Astrocyte (in vitro differentiated cells and primary cell): Measurements from ENCODE around the gene TSEN54. TPM values are rescaled to one million over a fixed set of nuclear protein-coding genes. Genes with fewer than 3 reads are reported as not detected.

Source experiments
- DNase-seq: peaks from one replicate; pipeline ENCODE4 v3.0.0-alpha.2; 2010; ENCODE audit warnings: low read depth
- FAIRE-seq: peaks from 2 replicates; lab custom pipeline; 2011; peaks lifted over from hg19 to GRCh38; lab: Jason Lieb, UNC
- H2AFZ ChIP-seq: 2 replicates; pipeline ENCODE4 v1.6.0; 2012; ENCODE audit warnings: low read depth, low read length, inconsistent platforms
- H3K27ac ChIP-seq: 2 replicates; pipeline ENCODE4 v1.5.1; 2011; ENCODE audit warnings: low read depth, low read length, inconsistent platforms
- H3K27me3 ChIP-seq: 2 replicates; pipeline ENCODE4 v1.6.0; 2011; ENCODE audit warnings: low read length, inconsistent platforms; ENCODE audit not compliant: insufficient read depth
- H3K36me3 ChIP-seq: 2 replicates; pipeline ENCODE4 v1.5.1; 2011; ENCODE audit warnings: low read length, inconsistent platforms; ENCODE audit not compliant: insufficient read depth
- H3K4me1 ChIP-seq: 2 replicates; pipeline ENCODE4 v1.5.1; 2011; ENCODE audit warnings: low read length, inconsistent platforms; ENCODE audit not compliant: insufficient read depth
- H3K4me2 ChIP-seq: 2 replicates; pipeline ENCODE4 v1.6.0; 2012; ENCODE audit warnings: low read length, inconsistent platforms
- H3K4me3 ChIP-seq: 2 replicates; pipeline ENCODE4 v1.5.1; 2011; ENCODE audit warnings: low read depth, mild to moderate bottlenecking, low read length, inconsistent platforms; ENCODE audit not compliant: insufficient read depth
- H3K79me2 ChIP-seq: 2 replicates; pipeline ENCODE4 v1.6.0; 2012; ENCODE audit warnings: mild to moderate bottlenecking, low read length, inconsistent platforms; ENCODE audit not compliant: insufficient read depth
- H3K9ac ChIP-seq: 2 replicates; pipeline ENCODE4 v1.6.0; 2012; ENCODE audit warnings: mild to moderate bottlenecking, low read length, inconsistent platforms
- H3K9me3 ChIP-seq: 2 replicates; pipeline ENCODE4 v1.5.1; 2012; ENCODE audit warnings: low read depth, mild to moderate bottlenecking, low read length, inconsistent platforms; ENCODE audit not compliant: insufficient read depth
- H4K20me1 ChIP-seq: 2 replicates; pipeline ENCODE4 v1.6.0; 2012; ENCODE audit warnings: low read length, inconsistent platforms; ENCODE audit not compliant: insufficient read depth
- H3K27ac Mint-ChIP-seq: one replicate; pipeline ENCODE4 v1.8.0; 2021; ENCODE audit warnings: mild to moderate bottlenecking, mixed read lengths; ENCODE audit not compliant: unreplicated experiment
- H3K27me3 Mint-ChIP-seq: one replicate; pipeline ENCODE4 v1.8.0; 2021; ENCODE audit warnings: low read depth, mixed read lengths; ENCODE audit not compliant: unreplicated experiment
- H3K36me3 Mint-ChIP-seq: one replicate; pipeline ENCODE4 v1.8.0; 2021; ENCODE audit warnings: low read depth, mixed read lengths; ENCODE audit not compliant: unreplicated experiment
- H3K4me1 Mint-ChIP-seq: one replicate; pipeline ENCODE4 v1.8.0; 2021; ENCODE audit warnings: low read depth, mixed read lengths; ENCODE audit not compliant: unreplicated experiment
- H3K4me3 Mint-ChIP-seq: one replicate; pipeline ENCODE4 v1.8.0; 2021; ENCODE audit warnings: mild to moderate bottlenecking, moderate library complexity, mixed read lengths; ENCODE audit not compliant: unreplicated experiment
- H3K9me3 Mint-ChIP-seq: one replicate; pipeline ENCODE4 v1.8.0; 2021; ENCODE audit warnings: mild to moderate bottlenecking, mixed read lengths; ENCODE audit not compliant: unreplicated experiment
- EZH2 ChIP-seq: IDR thresholded peaks from 2 replicates; pipeline ENCODE4 v1.6.1; 2012; ENCODE audit warnings: mild to moderate bottlenecking, low read length, inconsistent platforms; ENCODE audit not compliant: insufficient read depth
- total RNA-seq: library from RNA; stranded (reverse); gene quantifications from 2 replicates; pipeline ENCODE4 v1.2.1, GENCODE V29; 2021
- TF ChIP-seq, protein P1 (sequence below): IDR thresholded peaks from 2 replicates; pipeline ENCODE4 v1.5.1; 2011; ENCODE audit warnings: low read depth, mild to moderate bottlenecking, inconsistent platforms, low read length, moderate library complexity; ENCODE audit not compliant: insufficient read depth

TSEN54 gene
- total RNA-seq, 1 donor from 2014 or later: 16.5 TPM

DNA sequence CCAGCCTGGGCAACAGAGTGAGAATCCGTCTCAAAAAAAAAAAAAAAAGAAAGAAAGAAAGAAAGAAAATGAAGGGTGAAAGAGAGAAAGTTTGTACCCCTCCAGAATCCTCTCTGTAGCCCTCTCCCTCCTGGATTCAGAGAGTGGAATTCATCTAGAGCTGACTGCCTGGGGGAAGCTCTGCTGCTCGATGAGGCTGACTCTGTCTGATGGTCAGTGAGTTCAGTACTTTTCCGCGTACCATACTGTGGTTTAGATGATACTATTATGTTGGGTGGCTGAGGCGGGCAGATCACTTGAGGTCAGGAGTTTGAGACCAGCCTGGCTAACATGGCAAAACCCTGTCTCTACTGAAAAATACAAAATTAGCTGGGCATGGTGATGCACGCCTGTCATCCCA is 45.1 kb upstream of the TSEN54 start:
- FAIRE-seq (no peak), DNase-seq (no peak)
- no peak overlapping the region for H2AFZ ChIP-seq
- H3K27ac ChIP-seq: no peak overlapping the region
- no peak for TF ChIP-seq EZH2
- TF ChIP-seq, protein P1, sequence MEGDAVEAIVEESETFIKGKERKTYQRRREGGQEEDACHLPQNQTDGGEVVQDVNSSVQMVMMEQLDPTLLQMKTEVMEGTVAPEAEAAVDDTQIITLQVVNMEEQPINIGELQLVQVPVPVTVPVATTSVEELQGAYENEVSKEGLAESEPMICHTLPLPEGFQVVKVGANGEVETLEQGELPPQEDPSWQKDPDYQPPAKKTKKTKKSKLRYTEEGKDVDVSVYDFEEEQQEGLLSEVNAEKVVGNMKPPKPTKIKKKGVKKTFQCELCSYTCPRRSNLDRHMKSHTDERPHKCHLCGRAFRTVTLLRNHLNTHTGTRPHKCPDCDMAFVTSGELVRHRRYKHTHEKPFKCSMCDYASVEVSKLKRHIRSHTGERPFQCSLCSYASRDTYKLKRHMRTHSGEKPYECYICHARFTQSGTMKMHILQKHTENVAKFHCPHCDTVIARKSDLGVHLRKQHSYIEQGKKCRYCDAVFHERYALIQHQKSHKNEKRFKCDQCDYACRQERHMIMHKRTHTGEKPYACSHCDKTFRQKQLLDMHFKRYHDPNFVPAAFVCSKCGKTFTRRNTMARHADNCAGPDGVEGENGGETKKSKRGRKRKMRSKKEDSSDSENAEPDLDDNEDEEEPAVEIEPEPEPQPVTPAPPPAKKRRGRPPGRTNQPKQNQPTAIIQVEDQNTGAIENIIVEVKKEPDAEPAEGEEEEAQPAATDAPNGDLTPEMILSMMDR: no peak
- H3K4me2 ChIP-seq: no peak overlapping the region
- H3K36me3 ChIP-seq: no peaks in the 10 kb centered on the region
- peaks cover 16% of the 10 kb centered on the region for H3K36me3 Mint-ChIP-seq
- no peak overlapping the region for H3K4me3 ChIP-seq
- no peak overlapping the region for H3K4me3 Mint-ChIP-seq
- peaks cover 13% of the 10 kb centered on the region for H3K4me1 ChIP-seq
- H3K79me2 ChIP-seq: peaks cover 31% of the 10 kb centered on the region
- H3K27me3 Mint-ChIP-seq: no peaks in the 10 kb centered on the region
- no peaks in the 10 kb centered on the region for H3K9me3 Mint-ChIP-seq
- H3K9me3 ChIP-seq: no peaks in the 10 kb centered on the region
- no peaks in the 10 kb centered on the region for H3K27me3 ChIP-seq
- H3K4me1 Mint-ChIP-seq: peaks cover 8% of the 10 kb centered on the region
- H4K20me1 ChIP-seq: peaks cover 34% of the 10 kb centered on the region
- no peak overlapping the region for H3K27ac Mint-ChIP-seq
- no peak overlapping the region for H3K9ac ChIP-seq

DNA sequence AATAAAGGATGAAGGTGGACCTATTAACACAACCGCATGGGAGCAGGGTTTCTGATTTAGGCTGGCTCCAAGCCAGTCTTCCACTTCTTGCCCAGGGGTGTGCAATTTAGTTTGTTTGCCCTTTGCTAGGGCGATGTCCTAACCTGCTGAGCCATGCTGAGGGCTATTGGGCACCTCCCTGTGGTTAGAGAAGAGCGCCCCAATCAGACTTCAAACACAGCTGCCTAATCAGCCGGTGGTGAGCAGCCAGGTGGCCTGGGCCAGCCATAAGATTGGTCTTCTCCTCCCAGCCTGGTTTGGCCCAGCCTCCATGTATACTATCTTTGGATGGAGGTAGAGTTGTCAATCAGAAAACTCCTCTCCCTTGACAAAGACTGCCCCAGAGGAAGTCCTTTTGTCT is 44.2 kb upstream of the TSEN54 start:
- Mint-ChIP-seq H3K9me3 (no peaks in the 10 kb centered on the region), H3K36me3 (peaks cover 16% of the 10 kb centered on the region), H3K27ac (no peak overlapping the region), H3K27me3 (no peaks in the 10 kb centered on the region), H3K4me3 (no peak overlapping the region), H3K4me1 (peaks cover 12% of the 10 kb centered on the region)
- H3K4me1 ChIP-seq: peaks cover 22% of the 10 kb centered on the region
- H3K79me2 ChIP-seq: peaks cover 22% of the 10 kb centered on the region
- no peak for DNase-seq
- no peak overlapping the region for H3K4me3 ChIP-seq
- no peaks in the 10 kb centered on the region for H3K27me3 ChIP-seq
- no peak overlapping the region for H3K9ac ChIP-seq
- no peaks in the 10 kb centered on the region for H3K36me3 ChIP-seq
- H4K20me1 ChIP-seq: peaks cover 42% of the 10 kb centered on the region
- no peak for FAIRE-seq
- TF ChIP-seq, protein P1: no peak
- TF ChIP-seq EZH2: no peak
- H3K9me3 ChIP-seq: no peaks in the 10 kb centered on the region
- no peak overlapping the region for H3K4me2 ChIP-seq
- no peak overlapping the region for H2AFZ ChIP-seq
- H3K27ac ChIP-seq: no peak overlapping the region

DNA sequence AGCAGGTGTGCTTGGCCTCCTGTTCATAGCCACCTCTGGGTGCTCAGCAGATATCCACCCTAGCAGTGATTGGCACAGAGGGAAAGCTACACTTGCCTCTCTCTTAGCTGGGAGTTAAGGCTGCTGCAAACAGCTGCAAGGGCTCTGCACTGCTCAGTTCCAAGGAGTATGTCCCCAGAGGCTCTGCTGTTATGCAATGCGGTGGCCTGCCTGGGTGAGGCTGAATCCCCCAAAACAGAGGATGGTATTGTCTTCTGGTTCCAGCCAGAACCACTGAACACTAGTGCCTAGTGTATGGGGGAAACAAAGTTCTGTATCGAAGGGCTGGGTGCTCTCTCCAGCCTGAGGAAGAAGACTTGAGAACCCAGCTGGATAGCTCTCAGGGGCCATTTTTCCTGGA is 43.1 kb upstream of the TSEN54 start:
- no peaks in the 10 kb centered on the region for H3K27me3 Mint-ChIP-seq
- H4K20me1 ChIP-seq: peaks cover 38% of the 10 kb centered on the region

More for the DNA sequence above, 43.1 kb upstream of the TSEN54 start:
- Histone ChIP-seq H2AFZ (no peak overlapping the region), H3K9ac (no peak overlapping the region), H3K4me2 (no peak overlapping the region), H3K79me2 (peaks cover 17% of the 10 kb centered on the region), H3K36me3 (no peaks in the 10 kb centered on the region), H3K4me3 (no peak overlapping the region), H3K4me1 (peaks cover 22% of the 10 kb centered on the region), H3K9me3 (no peaks in the 10 kb centered on the region), H3K27ac (no peak overlapping the region), H3K27me3 (no peaks in the 10 kb centered on the region)
- Mint-ChIP-seq H3K36me3 (peaks cover 16% of the 10 kb centered on the region), H3K4me1 (peaks cover 12% of the 10 kb centered on the region), H3K9me3 (no peaks in the 10 kb centered on the region), H3K27ac (no peak overlapping the region), H3K4me3 (no peak overlapping the region)
- FAIRE-seq (no peak), DNase-seq (no peak)
- TF ChIP-seq, protein P1: no peak
- TF ChIP-seq EZH2: no peak
